ENCODE data around the gene HIVEP2. TPM values are rescaled to one million over a fixed set of nuclear protein-coding genes. Genes with fewer than 3 reads are reported as not detected.

The HIVEP2 gene
- total RNA-seq, 1 experiment from 2014 or later, result 10.3 TPM

GRCh38 chr6:142781129-142781528 lies 163.8 kb downstream of the HIVEP2 start:
- H3K9me3 ChIP-seq (ENCODE audit: control insufficient read depth, insufficient read depth, low read depth, low read length), result no peaks in the 10 kb centered on the region
- no peaks in the 10 kb centered on the region for H3K27me3 ChIP-seq (ENCODE audit: control insufficient read depth, insufficient read depth, low read length)
- TF ChIP-seq TCF7L2 (IDR thresholded peaks at IDR 0.05; ENCODE audit: low read depth, low read length) (no peak), POLR2AphosphoS5 (IDR thresholded peaks at IDR 0.05; ENCODE audit: low read depth, low read length) (no peak), SIN3A (IDR thresholded peaks at IDR 0.05; ENCODE audit: borderline replicate concordance, insufficient read depth, low read depth, low read length) (no peak), CTCF (IDR thresholded peaks at IDR 0.05) (no peak), REST (IDR thresholded peaks at IDR 0.05; ENCODE audit: insufficient read depth in 1 of 2, low read depth in 2 of 2, low read length in 1 of 2) (no peak)
- intact Hi-C loops (cut with micrococcal nuclease; ENCODE audit: unreplicated experiment), result no loop called here
- no TSS peak for BruUV-seq (replicated peaks)
- CTCF ChIA-PET, result no interaction called here
- H3K27ac ChIP-seq (ENCODE audit: low read length), result no peak overlapping the region
- in situ Hi-C loops (cut with HindIII; ENCODE audit: low pct_unique_long_range_greater_than_20kb, low sequenced_read_pairs), result no loop called here
- POLR2A ChIA-PET, result no interaction called here
- no peaks in the 10 kb centered on the region for H3K36me3 ChIP-seq (ENCODE audit: control insufficient read depth, insufficient read depth, low read length)
- no peaks in the 10 kb centered on the region for H3K4me1 ChIP-seq (ENCODE audit: control insufficient read depth, insufficient read depth, low read length)
- no peak for DNase-seq (ENCODE audit: low read depth, low spot score)
- no peak for ATAC-seq
- no peak overlapping the region for H3K4me3 ChIP-seq (ENCODE audit: low read depth in 2 of 2, low read length in 2 of 2)

- H3K9me3 ChIP-seq (ENCODE audit: control insufficient read depth, insufficient read depth, low read depth, low read length), result no peaks in the 10 kb centered on the region
- CTCF ChIA-PET, result no interaction called here
- no peak overlapping the region for H3K4me3 ChIP-seq (ENCODE audit: low read depth in 2 of 2, low read length in 2 of 2)
- no peaks in the 10 kb centered on the region for H3K4me1 ChIP-seq (ENCODE audit: control insufficient read depth, insufficient read depth, low read length)
- no peak for TF ChIP-seq SIN3A (IDR thresholded peaks at IDR 0.05; ENCODE audit: borderline replicate concordance, insufficient read depth, low read depth, low read length)
- TF ChIP-seq POLR2AphosphoS5 (IDR thresholded peaks at IDR 0.05; ENCODE audit: low read depth, low read length), result no peak
- no peaks in the 10 kb centered on the region for H3K27me3 ChIP-seq (ENCODE audit: control insufficient read depth, insufficient read depth, low read length)
- DNase-seq (ENCODE audit: low read depth, low spot score), result no peak
- POLR2A ChIA-PET, result no interaction called here
- in situ Hi-C loops (cut with HindIII; ENCODE audit: low pct_unique_long_range_greater_than_20kb, low sequenced_read_pairs), result no loop called here
- no TSS peak for BruUV-seq (replicated peaks)
- no peak for ATAC-seq
- intact Hi-C loops (cut with micrococcal nuclease; ENCODE audit: unreplicated experiment), result no loop called here
- H3K27ac ChIP-seq (ENCODE audit: low read length), result no peak overlapping the region
- H3K36me3 ChIP-seq (ENCODE audit: control insufficient read depth, insufficient read depth, low read length), result no peaks in the 10 kb centered on the region
Measured at GRCh38 chr6:142773859-142774648, 170.9 kb downstream of the HIVEP2 start.

- DNase-seq (ENCODE audit: low read depth, low spot score) (no peak), ATAC-seq (no peak)
- ChIA-PET CTCF (no interaction called here), POLR2A (no interaction called here)
- TSS peak; percentile 56 for BruUV-seq (replicated peaks)
- no peak for TF ChIP-seq POLR2AphosphoS5 (IDR thresholded peaks at IDR 0.05; ENCODE audit: low read depth, low read length)
- TF ChIP-seq TCF7L2 (IDR thresholded peaks at IDR 0.05; ENCODE audit: low read depth, low read length), result no peak
- TF ChIP-seq SIN3A (IDR thresholded peaks at IDR 0.05; ENCODE audit: borderline replicate concordance, insufficient read depth, low read depth, low read length), result no peak
- TF ChIP-seq CTCF (IDR thresholded peaks at IDR 0.05), result no peak
- no peak for TF ChIP-seq REST (IDR thresholded peaks at IDR 0.05; ENCODE audit: insufficient read depth in 1 of 2, low read depth in 2 of 2, low read length in 1 of 2)
- Histone ChIP-seq H3K36me3 (ENCODE audit: control insufficient read depth, insufficient read depth, low read length) (no peaks in the 10 kb centered on the region), H3K27me3 (ENCODE audit: control insufficient read depth, insufficient read depth, low read length) (no peaks in the 10 kb centered on the region), H3K4me1 (ENCODE audit: control insufficient read depth, insufficient read depth, low read length) (no peaks in the 10 kb centered on the region), H3K4me3 (ENCODE audit: low read depth in 2 of 2, low read length in 2 of 2) (no peak overlapping the region), H3K9me3 (ENCODE audit: control insufficient read depth, insufficient read depth, low read depth, low read length) (no peaks in the 10 kb centered on the region), H3K27ac (ENCODE audit: low read length) (no peak overlapping the region)
- intact Hi-C loops (cut with micrococcal nuclease; ENCODE audit: unreplicated experiment) (no loop called here), in situ Hi-C loops (cut with HindIII; ENCODE audit: low pct_unique_long_range_greater_than_20kb, low sequenced_read_pairs) (no loop called here)
Measured at GRCh38 chr6:142773324-142773723, 171.7 kb downstream of the HIVEP2 start.

Data from Panc1 (cell line).